ENCODE data around the gene KDELR1.

The KDELR1 gene

GRCh38 chr19:48391100-48392005 is at the start of gene KDELR1:
Gene KDELR1, minus strand, starts transcription at chr19:48391551. Its CDS starts 193 bp downstream, at chr19:48391358.
- DNase-seq, result peak; percentile 61

- no peak for DNase-seq
Observed at GRCh38 chr19:48436586-48436985, 45.2 kb upstream of the KDELR1 start.

DNA sequence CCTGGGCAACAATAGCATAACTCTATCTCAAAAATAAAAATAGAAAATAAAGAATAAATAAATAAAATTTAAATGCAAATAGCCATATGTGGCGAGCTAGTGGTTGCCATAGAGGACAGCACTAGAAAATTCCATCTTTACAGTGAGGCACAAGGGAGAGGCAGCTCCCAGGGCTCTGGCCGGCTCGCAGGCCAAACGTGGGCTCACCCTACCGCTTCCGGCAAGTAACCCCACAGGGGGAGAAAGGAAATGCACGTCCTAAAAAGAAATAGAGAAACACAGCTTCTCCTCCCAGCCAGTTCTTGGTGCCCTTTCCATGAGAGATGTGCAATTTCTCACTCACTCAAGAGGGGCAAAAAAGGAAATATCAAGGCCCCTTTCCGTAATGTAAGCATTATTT is 42.0 kb upstream of the KDELR1 start:
- no peak for DNase-seq

GRCh38 chr19:48428670-48429069 is 37.3 kb upstream of the KDELR1 start:
- no peak for DNase-seq

GRCh38 chr19:48424694-48425219 is 33.4 kb upstream of the KDELR1 start:
- DNase-seq, result no peak

DNA sequence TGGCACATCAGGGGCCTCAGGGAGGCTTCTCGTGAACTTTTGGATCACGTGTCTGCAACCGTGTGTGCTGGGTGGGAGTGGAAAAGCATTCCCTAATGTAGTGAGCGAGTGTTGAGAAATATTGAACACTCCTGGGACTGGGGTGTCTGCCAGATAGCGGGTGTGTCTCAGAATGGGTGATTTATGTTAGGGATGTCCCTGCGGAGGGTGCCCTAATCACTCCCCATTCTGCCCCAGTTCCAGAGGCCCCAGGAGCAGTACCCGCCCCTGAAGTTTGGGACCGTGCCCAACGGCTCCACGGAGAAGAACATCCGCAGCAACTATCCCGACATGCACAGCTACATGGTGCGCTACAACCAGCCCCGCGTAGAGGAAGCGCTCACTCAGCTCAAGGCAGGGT is 30.2 kb upstream of the KDELR1 start:
- DNase-seq, result no peak

DNA sequence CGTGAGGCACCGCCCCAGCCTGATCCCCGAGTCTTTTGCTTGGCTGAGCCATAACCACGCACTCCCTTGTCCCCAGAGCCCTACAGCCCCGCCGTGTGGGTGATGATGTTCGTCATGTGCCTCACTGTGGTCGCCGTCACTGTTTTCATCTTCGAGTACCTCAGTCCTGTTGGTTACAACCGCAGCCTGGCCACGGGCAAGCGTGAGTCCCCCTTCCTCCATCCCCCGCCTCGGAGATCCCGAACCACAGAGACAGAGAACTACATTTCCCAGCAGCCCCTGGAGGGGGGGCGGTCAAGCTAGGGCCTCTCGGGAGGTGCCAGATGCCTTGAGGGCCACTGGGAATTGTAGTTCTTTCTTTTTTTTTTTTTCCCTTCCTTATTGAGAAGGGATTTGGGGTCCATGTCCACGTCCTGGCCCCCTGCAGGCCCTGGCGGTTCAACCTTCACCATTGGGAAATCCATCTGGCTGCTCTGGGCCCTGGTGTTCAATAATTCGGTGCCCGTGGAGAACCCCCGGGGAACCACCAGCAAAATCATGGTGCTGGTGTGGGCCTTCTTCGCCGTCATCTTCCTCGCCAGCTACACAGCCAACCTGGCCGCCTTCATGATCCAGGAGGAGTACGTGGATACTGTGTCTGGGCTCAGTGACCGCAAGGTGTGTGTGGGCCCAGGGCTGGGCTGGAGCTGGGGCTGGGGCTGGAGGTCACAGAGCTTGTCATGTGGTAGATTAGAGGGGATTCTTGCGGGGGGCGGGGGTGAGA is 28.0 kb upstream of the KDELR1 start:
- peak; percentile 83 for DNase-seq

DNA sequence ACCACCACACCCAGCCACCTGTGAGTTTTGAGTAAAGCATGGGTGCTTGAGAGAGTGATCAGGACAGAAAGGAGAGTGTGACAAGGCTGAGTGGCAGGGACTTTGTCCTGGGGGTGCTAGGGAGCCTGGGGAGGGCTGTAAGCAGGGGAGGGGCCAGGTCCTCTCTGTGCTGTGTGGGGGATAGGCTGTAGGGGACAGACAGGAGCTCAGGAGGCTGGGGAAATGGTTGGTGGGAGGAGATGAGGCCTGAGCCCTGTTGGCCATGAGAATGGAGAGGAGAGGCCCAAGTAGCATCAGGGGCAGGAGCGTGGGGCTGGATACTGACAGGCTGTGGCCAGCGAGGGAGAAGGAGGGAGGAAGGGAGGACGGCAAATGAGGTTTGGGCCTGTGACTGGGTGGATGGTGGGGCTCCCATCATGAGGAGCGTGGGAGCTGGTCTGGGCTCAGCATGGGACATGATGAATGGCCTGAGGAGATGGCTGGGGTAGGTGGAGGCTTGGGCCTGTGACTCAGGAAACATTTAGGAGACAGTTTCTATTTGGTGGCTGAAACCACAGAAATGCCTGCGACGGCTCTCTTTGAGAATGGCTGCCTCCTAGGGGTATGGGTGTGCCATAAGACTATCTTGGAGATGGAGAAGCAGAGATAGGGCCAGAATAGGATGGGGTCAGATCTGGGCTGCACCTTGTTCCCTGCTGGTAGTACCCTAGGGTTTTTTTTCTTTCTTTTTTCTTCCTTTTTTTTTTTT is 27.1 kb upstream of the KDELR1 start:
- no peak for DNase-seq

- DNase-seq, result no peak
Observed at GRCh38 chr19:48417421-48417820, 26.1 kb upstream of the KDELR1 start.

- DNase-seq, result no peak
Observed at GRCh38 chr19:48415806-48416221, 24.5 kb upstream of the KDELR1 start.

DNA sequence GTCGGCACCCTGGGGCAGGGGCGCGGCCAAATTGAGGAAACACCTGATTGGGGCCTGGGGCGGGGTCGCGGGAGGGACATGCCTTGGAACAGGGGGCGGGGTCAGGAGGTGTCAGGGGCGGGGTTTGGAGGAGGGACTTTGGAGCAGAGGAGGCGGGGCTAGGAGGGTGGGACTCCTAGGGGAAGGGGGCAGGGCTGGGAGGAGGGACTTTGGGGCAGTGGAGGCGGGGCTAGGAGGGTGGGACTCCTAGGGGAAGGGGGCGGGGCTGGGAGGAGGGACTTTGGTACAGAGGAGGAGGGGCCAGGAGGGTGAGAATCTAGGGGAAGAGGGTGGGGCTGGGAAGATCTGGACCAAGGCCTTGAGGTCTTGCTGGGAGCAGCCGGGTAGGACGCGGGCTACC is 24.0 kb upstream of the KDELR1 start:
- DNase-seq, result peak; percentile 82

DNA sequence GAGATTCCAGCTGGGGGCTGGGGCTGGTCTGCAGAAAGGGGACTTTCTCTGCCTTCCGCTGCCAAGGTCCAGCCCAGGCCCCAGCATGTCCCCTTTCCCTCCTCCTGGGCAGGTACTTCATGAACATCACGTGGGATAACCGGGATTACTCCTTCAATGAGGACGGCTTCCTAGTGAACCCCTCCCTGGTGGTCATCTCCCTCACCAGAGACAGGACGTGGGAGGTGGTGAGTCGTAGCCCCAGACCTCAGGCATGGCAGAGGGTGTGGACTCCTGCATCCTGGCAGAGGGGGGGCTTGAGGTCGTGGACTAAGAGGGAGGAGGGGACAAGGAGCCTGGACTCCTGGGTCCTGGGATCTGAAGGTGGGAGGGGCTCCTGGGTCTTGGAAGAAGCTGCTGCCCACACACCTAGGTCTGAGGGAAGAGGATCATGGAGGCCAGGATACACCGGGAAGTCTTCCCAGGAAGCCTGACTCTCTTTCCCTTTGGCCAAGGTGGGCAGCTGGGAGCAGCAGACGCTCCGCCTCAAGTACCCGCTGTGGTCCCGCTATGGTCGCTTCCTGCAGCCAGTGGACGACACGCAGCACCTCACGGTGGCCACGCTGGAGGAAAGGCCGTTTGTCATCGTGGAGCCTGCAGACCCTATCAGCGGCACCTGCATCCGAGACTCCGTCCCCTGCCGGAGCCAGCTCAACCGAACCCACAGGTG is 22.7 kb upstream of the KDELR1 start:
- no peak for DNase-seq

GRCh38 chr19:48405850-48406249 is 14.5 kb upstream of the KDELR1 start:
- DNase-seq, result no peak

GRCh38 chr19:48405010-48405659 is 13.8 kb upstream of the KDELR1 start:
- DNase-seq, result no peak

- peak; percentile 64 for DNase-seq
Observed at GRCh38 chr19:48403606-48404005, 12.3 kb upstream of the KDELR1 start.

DNA sequence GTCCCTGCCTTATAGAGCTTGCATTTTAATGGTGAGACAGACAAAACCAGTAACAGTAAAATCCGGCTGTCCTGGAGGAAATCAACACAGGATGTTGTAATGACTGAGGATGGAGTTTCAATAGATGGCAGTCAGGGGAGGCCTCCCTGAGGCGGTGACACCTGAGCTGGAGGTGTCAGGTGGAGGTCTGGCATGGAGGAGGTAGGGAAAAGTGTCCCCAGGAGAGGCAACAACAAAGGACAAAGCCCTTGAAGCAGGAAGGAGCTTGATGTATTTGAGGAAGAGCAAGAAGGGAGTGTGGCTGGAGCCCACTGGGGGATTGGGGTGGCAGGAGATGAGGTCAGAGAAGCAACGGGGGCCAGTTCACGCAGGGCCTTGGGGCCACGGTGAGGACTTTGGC is 9.9 kb upstream of the KDELR1 start:
- no peak for DNase-seq

GRCh38 chr19:48400018-48400742 is 8.8 kb upstream of the KDELR1 start:
- peak; percentile 39 for DNase-seq

DNA sequence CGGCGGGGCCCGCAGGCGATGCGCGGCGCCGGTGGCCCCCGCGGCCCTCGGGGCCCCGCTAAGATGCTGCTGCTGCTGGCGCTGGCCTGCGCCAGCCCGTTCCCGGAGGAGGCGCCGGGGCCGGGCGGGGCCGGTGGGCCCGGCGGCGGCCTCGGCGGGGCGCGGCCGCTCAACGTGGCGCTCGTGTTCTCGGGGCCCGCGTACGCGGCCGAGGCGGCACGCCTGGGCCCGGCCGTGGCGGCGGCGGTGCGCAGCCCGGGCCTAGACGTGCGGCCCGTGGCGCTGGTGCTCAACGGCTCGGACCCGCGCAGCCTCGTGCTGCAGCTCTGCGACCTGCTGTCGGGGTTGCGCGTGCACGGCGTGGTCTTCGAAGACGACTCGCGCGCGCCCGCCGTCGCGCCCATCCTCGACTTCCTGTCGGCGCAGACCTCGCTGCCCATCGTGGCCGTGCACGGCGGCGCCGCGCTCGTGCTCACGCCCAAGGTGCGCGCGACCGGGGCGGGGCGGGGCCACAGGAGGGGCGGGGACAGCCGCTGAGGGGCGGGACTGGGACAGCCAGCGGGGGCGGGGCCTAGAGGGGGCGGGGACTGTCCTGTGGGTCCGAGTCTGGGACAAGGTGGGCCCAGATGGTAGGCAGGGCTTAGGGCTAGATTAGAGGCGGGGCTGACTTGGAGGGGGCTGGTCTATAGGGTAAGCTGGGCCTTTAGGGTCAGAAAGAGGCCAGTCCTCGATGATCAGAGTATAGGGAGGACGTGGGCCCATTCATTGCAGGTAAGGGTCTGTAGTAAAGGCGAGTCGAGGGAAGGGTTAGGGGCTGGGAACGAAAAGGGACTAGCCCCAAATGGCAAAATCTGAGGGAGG is 7.3 kb upstream of the KDELR1 start:
- DNase-seq, result peak; percentile 86

DNA sequence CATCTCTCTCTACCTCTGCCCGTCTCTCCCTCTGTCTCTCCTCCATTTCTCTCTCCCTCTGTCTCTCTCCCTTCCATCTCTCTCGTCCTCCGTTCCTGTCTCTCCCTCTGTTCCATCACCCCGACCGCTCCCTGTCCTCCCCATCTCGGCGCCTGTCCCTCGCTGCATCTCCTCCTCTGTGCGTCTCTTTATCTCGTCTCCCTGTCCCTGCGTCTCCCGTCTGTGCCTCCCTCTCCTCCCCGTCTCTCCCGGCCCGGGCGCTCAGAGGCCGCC is 6.7 kb upstream of the KDELR1 start:
- no peak for DNase-seq

Measured in CD4-positive, alpha-beta T cell treated with Interferon gamma for 1 hour (primary cell).